HepG2 (cell line): Measurements from ENCODE around the gene SEC61A2. TPM values are rescaled to one million over a fixed set of nuclear protein-coding genes. Genes with fewer than 3 reads are reported as not detected.

Source experiments
- ATAC-seq: fragments of 200-7000 bp; cut with Tn5 transposase; 3 replicates; pipeline ENCODE4 v1.9.1; 2020; ENCODE audit warnings: mild to moderate bottlenecking, moderate library complexity
- BruUV-seq: library from RNA; stranded (reverse); fragments of 400-500 nt; replicated peaks from 2 replicates; lab custom pipeline; 2021; lab: Mats Ljungman, UMichigan
- CTCF ChIA-PET: fragments of 300-600 bp; formaldehyde crosslinking; extraction: SDS; loops from one replicate; lab custom pipeline; 2021; ENCODE audit warnings: low total read pairs, inconsistent platforms, low intra/inter-chr PET ratio; lab: Yijun Ruan, JAX
- POLR2A ChIA-PET: fragments of 350-600 bp; sonication (Branson Sonifier 250); formaldehyde crosslinking; loops from one replicate; lab custom pipeline; 2020; ENCODE audit warnings: antibody characterized with exemption, inconsistent platforms; lab: Yijun Ruan, JAX
- DNase-seq: peaks from one replicate; pipeline ENCODE4 v3.0.0-alpha.2; 2015; ENCODE audit warnings: low spot score
- FAIRE-seq: peaks from 3 replicates; lab custom pipeline; 2011; peaks lifted over from hg19 to GRCh38; lab: Jason Lieb, UNC
- H2AFZ ChIP-seq: one replicate; pipeline ENCODE4 v1.6.1; 2011; ENCODE audit warnings: low read length, inconsistent platforms
- H3K27ac ChIP-seq: fragments of 300-600 bp; 3 replicates; pipeline ENCODE4 v1.8.0; 2011; ENCODE audit warnings: mixed run types, mild to moderate bottlenecking, mixed read lengths, low read length, inconsistent platforms; ENCODE audit not compliant: insufficient read depth; ENCODE audit errors: extremely low read length
- H3K27me3 ChIP-seq, 2 experiments: fragments of 200-600 bp in 1 of 2; 2 replicates in 1 of 2; 3 replicates in 1 of 2; pipeline versions ENCODE4 v1.6.0 to v1.8.0; 2011; ENCODE audit warnings: low read length in 2 of 2, mild to moderate bottlenecking in 2 of 2, moderate library complexity in 2 of 2, inconsistent platforms in 1 of 2; ENCODE audit not compliant: insufficient read depth in 2 of 2, control insufficient read depth in 1 of 2
- H3K36me3 ChIP-seq, 2 experiments: fragments of 200-600 bp in 1 of 2; replicated peaks in 1 of 2; 2 replicates in 1 of 2; 3 replicates in 1 of 2; pipeline versions ENCODE4 v1.5.1 to v1.8.0; 2011; ENCODE audit warnings: low read length in 2 of 2, inconsistent platforms in 1 of 2; ENCODE audit not compliant: insufficient read depth in 2 of 2, control insufficient read depth in 1 of 2
- H3K4me1 ChIP-seq: 2 replicates; pipeline ENCODE4 v1.5.1; 2012; ENCODE audit warnings: low read length, inconsistent platforms; ENCODE audit not compliant: insufficient read depth
- H3K4me2 ChIP-seq: 2 replicates; pipeline ENCODE4 v1.6.0; 2011; ENCODE audit warnings: low read depth, low read length, inconsistent platforms
- H3K4me3 ChIP-seq, 3 experiments: fragments of 200-600 bp in 1 of 3; sonication (generic), shearing (Covaris generic) in 1 of 3; replicated peaks in 1 of 3; 2 replicates each; pipeline ENCODE4 v1.5.1; 2011 to 2016; ENCODE audit warnings: low read length in 3 of 3, inconsistent platforms in 2 of 3, low read depth in 2 of 3, mild to moderate bottlenecking in 2 of 3, control low read depth in 1 of 3, mixed read lengths in 1 of 3; ENCODE audit not compliant: insufficient read depth in 1 of 3
- H3K79me2 ChIP-seq: one replicate; pipeline ENCODE4 v1.6.1; 2011; ENCODE audit warnings: low read length, inconsistent platforms; ENCODE audit not compliant: insufficient read depth
- H3K9ac ChIP-seq: 2 replicates; pipeline ENCODE4 v1.6.0; 2011; ENCODE audit warnings: mild to moderate bottlenecking, low read depth, low read length, inconsistent platforms; ENCODE audit not compliant: insufficient read depth
- H3K9me3 ChIP-seq: 2 replicates; pipeline ENCODE4 v1.5.1; 2012; ENCODE audit warnings: mild to moderate bottlenecking, low read length
- H4K20me1 ChIP-seq: 2 replicates; pipeline ENCODE4 v1.6.0; 2011; ENCODE audit warnings: inconsistent platforms, mild to moderate bottlenecking, low read length, moderate library complexity; ENCODE audit not compliant: insufficient read depth
- HMGA1 ChIP-seq: sonication (generic); formaldehyde crosslinking; conservative IDR thresholded peaks from 2 replicates; pipeline ENCODE4 v1.4.0; 2020; ENCODE audit warnings: missing genetic modification reagents
- HNRNPUL1 ChIP-seq: fragments of 200-400 bp; formaldehyde crosslinking; IDR thresholded peaks from 2 replicates; pipeline ENCODE4 v1.6.1; 2017; ENCODE audit warnings: low read depth, mild to moderate bottlenecking, low read length, moderate library complexity
- MIER3 ChIP-seq: IDR thresholded peaks from 2 replicates; pipeline ENCODE4 v1.6.1; 2016; ENCODE audit warnings: missing compliant biosample characterization, borderline replicate concordance
- NR2C2 ChIP-seq: sonication (generic); formaldehyde crosslinking; IDR thresholded peaks from 2 replicates; pipeline ENCODE4 v1.4.0; 2020; ENCODE audit warnings: missing genetic modification reagents, mild to moderate bottlenecking, moderate library complexity, borderline replicate concordance
- SMAD1 ChIP-seq: sonication (generic); formaldehyde crosslinking; IDR thresholded peaks from 2 replicates; pipeline ENCODE4 v1.4.0; 2020; ENCODE audit warnings: missing genetic modification reagents, low read depth, mild to moderate bottlenecking, borderline replicate concordance
- ZFYVE20 ChIP-seq: sonication (generic); formaldehyde crosslinking; IDR thresholded peaks from 2 replicates; pipeline ENCODE4 v1.8.0; 2023; ENCODE audit warnings: low read depth, mild to moderate bottlenecking, moderate library complexity, missing genetic modification reagents, borderline replicate concordance
- in situ Hi-C: cut with HindIII; loops from 2 replicates; pipeline ENCODE4 v1.10.0; 2017; ENCODE audit warnings: low pct_unique_long_range_greater_than_20kb; ENCODE audit not compliant: extremely low pct_ligation_motif_present
- intact Hi-C: fragments of 100-400 bp; cut with micrococcal nuclease; formaldehyde crosslinking; loops from one replicate; pipeline ENCODE4 v1.10.0; 2022; ENCODE audit not compliant: unreplicated experiment
- polyA plus RNA-seq, 8 experiments: library from polyadenylated mRNA; depleted of rRNA in 3 of 8; stranded (reverse) in 7 of 8; unstranded in 1 of 8; fragments of >200 nt; fragmentation: Illumina TruSeq in 4 of 8; extraction: Trizol in 4 of 8; gene quantifications; 2 replicates each; pipeline versions ENCODE4 v1.2.1 to v1.2.3, GENCODE V29; 2011 to 2016; ENCODE audit warnings: low read depth in 4 of 8, missing spikeins in 1 of 8, mixed read lengths in 1 of 8; ENCODE audit not compliant: insufficient read depth in 1 of 8
- total RNA-seq, 5 experiments: library from RNA; depleted of rRNA; stranded (reverse); fragments of >200 nt; fragmentation: Illumina TruSeq; extraction: Trizol; gene quantifications; 2 replicates each; pipeline ENCODE4 v1.2.3, GENCODE V29; 2016; ENCODE audit warnings: low read depth in 1 of 5
- TF ChIP-seq, protein P1 (sequence below): IDR thresholded peaks from 2 replicates; pipeline ENCODE4 v1.6.1; 2018; ENCODE audit warnings: missing genetic modification reagents
- TF ChIP-seq, protein P2 (sequence below): sonication (generic); formaldehyde crosslinking; IDR thresholded peaks from 2 replicates; pipeline ENCODE4 v1.5.1; 2020; ENCODE audit warnings: missing genetic modification reagents, mild to moderate bottlenecking, borderline replicate concordance
- TF ChIP-seq, protein P3 (sequence below): sonication (generic); formaldehyde crosslinking; IDR thresholded peaks from 2 replicates; pipeline ENCODE4 v1.4.0; 2020; ENCODE audit warnings: missing genetic modification reagents

Gene SEC61A2
- total and polyA plus RNA-seq, 2 of the 13 experiments (the other 11 are each of a cell fraction or from before 2014, with no cell fraction given): 5.5 to 7.4 TPM

DNA sequence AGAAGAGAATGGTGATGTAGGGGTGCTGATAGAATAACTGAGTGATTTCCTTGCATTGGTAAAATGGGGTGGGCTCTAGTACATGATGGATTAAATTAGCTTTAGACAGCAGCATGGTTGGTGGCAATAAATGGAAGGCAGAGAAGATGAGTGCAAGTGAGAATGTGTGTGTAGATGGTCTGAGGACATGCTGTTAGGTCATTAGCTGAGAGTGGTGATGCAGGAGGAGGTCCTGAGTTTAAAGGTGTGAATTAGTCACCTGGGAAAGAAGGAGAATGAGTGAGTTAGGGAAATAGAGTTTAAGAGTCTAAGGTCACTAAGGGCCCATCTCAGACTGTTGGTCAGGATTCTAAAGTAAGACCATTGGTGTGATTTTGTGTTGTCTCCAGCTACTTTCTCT is 17.9 kb upstream of the SEC61A2 start:
- H3K27ac ChIP-seq: no peak overlapping the region
- H3K4me2 ChIP-seq: no peak overlapping the region
- POLR2A ChIA-PET: no interaction called here
- TF ChIP-seq NR2C2 (CRISPR knock-in tag) (no peak), MIER3 (CRISPR knock-in tag) (no peak), ZFYVE20 (no peak), HNRNPUL1 (no peak), SMAD1 (no peak), HMGA1 (CRISPR knock-in tag) (no peak)
- TF ChIP-seq, protein P1, sequence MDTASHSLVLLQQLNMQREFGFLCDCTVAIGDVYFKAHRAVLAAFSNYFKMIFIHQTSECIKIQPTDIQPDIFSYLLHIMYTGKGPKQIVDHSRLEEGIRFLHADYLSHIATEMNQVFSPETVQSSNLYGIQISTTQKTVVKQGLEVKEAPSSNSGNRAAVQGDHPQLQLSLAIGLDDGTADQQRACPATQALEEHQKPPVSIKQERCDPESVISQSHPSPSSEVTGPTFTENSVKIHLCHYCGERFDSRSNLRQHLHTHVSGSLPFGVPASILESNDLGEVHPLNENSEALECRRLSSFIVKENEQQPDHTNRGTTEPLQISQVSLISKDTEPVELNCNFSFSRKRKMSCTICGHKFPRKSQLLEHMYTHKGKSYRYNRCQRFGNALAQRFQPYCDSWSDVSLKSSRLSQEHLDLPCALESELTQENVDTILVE (CRISPR knock-in tag): no peak
- TF ChIP-seq, protein P2, sequence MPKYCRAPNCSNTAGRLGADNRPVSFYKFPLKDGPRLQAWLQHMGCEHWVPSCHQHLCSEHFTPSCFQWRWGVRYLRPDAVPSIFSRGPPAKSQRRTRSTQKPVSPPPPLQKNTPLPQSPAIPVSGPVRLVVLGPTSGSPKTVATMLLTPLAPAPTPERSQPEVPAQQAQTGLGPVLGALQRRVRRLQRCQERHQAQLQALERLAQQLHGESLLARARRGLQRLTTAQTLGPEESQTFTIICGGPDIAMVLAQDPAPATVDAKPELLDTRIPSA (CRISPR knock-in tag): no peak
- TF ChIP-seq, protein P3, sequence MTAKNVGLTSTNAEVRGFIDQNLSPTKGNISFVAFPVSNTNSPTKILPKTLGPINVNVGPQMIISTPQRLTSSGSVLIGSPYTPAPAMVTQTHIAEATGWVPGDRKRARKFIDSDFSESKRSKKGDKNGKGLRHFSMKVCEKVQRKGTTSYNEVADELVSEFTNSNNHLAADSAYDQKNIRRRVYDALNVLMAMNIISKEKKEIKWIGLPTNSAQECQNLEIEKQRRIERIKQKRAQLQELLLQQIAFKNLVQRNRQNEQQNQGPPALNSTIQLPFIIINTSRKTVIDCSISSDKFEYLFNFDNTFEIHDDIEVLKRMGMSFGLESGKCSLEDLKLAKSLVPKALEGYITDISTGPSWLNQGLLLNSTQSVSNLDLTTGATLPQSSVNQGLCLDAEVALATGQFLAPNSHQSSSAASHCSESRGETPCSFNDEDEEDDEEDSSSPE: no peak
- TF ChIP-seq, all 625 proteins: peak for 0
- intact Hi-C loops (no loop called here), in situ Hi-C loops (no loop called here)
- Histone ChIP-seq H3K9ac (no peak overlapping the region), H2AFZ (no peak overlapping the region), H3K4me1 (no peaks in the 10 kb centered on the region), H4K20me1 (no peaks in the 10 kb centered on the region), H3K36me3 (peaks cover 1 to 11% of the 10 kb centered on the region in 2 experiments; a peak in 3 of 5 replicates), H3K27me3 (no peaks in the 10 kb centered on the region), H3K79me2 (no peaks in the 10 kb centered on the region), H3K9me3 (no peaks in the 10 kb centered on the region), H3K4me3 (no peak overlapping the region)
- no TSS peak for BruUV-seq
- CTCF ChIA-PET: no interaction called here
- DNase-seq: no peak
- no peak for FAIRE-seq
- no peak for ATAC-seq
